B cell (primary cell): ENCODE data around the gene COG5.

Experiments used
- EZH2 ChIP-seq: IDR thresholded peaks from 2 replicates; pipeline ENCODE4 v1.6.1; 2012; ENCODE audit warnings: borderline replicate concordance, low read depth, mild to moderate bottlenecking, moderate library complexity, low read length; ENCODE audit not compliant: insufficient read depth, poor library complexity, severe bottlenecking
- TF ChIP-seq, protein P1 (sequence below): fragments of 200-600 bp; IDR thresholded peaks from one replicate; pipeline ENCODE4 v1.8.0; 2022; ENCODE audit warnings: antibody characterized with exemption, mild to moderate bottlenecking

DNA sequence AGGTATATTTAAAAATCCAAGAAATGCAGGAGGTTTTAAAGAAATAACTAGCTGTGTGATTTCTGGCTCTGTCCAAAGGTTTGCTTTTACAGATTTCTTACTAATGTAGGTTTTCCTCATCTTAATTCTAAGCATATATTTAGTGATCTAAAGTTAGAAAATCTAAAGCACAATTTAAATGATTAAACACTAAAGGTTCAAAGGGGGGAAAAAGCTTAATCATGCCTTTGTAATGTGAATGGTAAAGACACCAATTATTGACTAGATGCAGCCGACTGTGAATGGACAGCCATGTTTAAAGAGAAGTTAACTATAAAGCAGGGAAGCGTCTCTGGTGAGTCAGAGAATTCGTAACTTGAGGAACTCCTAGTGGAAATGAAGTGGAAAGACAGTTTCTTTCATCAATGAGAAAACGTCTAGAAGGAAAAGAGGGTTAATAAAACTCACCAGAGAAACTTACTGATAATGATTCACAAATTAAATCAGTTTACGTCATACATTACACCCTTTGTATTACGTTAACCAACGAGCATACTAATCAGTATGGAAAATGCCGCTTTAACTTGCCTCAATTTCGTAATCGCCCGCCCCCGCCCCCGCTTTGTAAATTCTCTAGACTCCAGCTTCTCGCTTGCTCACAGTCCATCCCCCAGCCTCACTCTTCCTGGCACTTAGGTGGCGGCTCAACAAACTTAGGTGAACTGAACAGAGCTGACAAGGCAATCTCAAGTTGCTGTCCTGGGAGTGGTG lies 396.1 kb downstream of the COG5 start:
- TF ChIP-seq, protein P1, sequence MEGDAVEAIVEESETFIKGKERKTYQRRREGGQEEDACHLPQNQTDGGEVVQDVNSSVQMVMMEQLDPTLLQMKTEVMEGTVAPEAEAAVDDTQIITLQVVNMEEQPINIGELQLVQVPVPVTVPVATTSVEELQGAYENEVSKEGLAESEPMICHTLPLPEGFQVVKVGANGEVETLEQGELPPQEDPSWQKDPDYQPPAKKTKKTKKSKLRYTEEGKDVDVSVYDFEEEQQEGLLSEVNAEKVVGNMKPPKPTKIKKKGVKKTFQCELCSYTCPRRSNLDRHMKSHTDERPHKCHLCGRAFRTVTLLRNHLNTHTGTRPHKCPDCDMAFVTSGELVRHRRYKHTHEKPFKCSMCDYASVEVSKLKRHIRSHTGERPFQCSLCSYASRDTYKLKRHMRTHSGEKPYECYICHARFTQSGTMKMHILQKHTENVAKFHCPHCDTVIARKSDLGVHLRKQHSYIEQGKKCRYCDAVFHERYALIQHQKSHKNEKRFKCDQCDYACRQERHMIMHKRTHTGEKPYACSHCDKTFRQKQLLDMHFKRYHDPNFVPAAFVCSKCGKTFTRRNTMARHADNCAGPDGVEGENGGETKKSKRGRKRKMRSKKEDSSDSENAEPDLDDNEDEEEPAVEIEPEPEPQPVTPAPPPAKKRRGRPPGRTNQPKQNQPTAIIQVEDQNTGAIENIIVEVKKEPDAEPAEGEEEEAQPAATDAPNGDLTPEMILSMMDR, result peak; percentile 50
- TF ChIP-seq EZH2, result no peak
